DMS79 treated with DMSO at 0.1 percent for 48 hours (cell line): ENCODE data around the gene CFP.

Source experiments
- DNase-seq: peaks from one replicate; lab custom pipeline; 2025; lab: John Stamatoyannopoulos, UW

The CFP gene

GRCh38 chrX:47574076-47574546 is 55.6 kb downstream of the CFP start:
- DNase-seq = no peak

- no peak for DNase-seq
Measured at GRCh38 chrX:47573341-47574075, 56.2 kb downstream of the CFP start.
